ENCODE data around the gene EPG5. TPM values are rescaled to one million over a fixed set of nuclear protein-coding genes. Genes with fewer than 3 reads are reported as not detected.

The EPG5 gene
- total RNA-seq, 1 experiment from 2014 or later, result 66.7 TPM

GRCh38 chr18:45806226-45806625, 160.9 kb downstream of the EPG5 start:
- DNase-seq (ENCODE audit: low read depth), result no peak

- DNase-seq (ENCODE audit: low read depth), result no peak
Measured at GRCh38 chr18:45805551-45805950, 161.6 kb downstream of the EPG5 start.

GRCh38 chr18:45802814-45803492, 164.2 kb downstream of the EPG5 start:
- peak; percentile 99 for DNase-seq (ENCODE audit: low read depth)

GRCh38 chr18:45801416-45802004, 165.6 kb downstream of the EPG5 start:
- no peak for DNase-seq (ENCODE audit: low read depth)

Other genes starting within 250 kb of the EPG5 start
- 0.06 and 0.34 TPM in 2 replicates for gene SLC14A1, start 243.1 kb downstream of the EPG5 start, total RNA-seq (2014; rRNA removed)
- 2.9 and 5.0 TPM in 2 replicates for gene SIGLEC15, start 141.7 kb downstream of the EPG5 start, total RNA-seq (2014; rRNA removed)
- gene PSTPIP2, start 104.9 kb upstream of the EPG5 start, total RNA-seq (2014; rRNA removed), result 8.7 and 10.6 TPM in 2 replicates
- 607 and 704 TPM in 2 replicates for gene ATP5F1A, start 131.0 kb upstream of the EPG5 start, total RNA-seq (2014; rRNA removed)
- 42.1 and 87.1 TPM in 2 replicates for gene HAUS1, start 137.1 kb upstream of the EPG5 start, total RNA-seq (2014; rRNA removed)

Data from LHCN-M2 (cell line).